ENCODE measurements around the gene CHST12.

- TF ChIP-seq, protein P1, sequence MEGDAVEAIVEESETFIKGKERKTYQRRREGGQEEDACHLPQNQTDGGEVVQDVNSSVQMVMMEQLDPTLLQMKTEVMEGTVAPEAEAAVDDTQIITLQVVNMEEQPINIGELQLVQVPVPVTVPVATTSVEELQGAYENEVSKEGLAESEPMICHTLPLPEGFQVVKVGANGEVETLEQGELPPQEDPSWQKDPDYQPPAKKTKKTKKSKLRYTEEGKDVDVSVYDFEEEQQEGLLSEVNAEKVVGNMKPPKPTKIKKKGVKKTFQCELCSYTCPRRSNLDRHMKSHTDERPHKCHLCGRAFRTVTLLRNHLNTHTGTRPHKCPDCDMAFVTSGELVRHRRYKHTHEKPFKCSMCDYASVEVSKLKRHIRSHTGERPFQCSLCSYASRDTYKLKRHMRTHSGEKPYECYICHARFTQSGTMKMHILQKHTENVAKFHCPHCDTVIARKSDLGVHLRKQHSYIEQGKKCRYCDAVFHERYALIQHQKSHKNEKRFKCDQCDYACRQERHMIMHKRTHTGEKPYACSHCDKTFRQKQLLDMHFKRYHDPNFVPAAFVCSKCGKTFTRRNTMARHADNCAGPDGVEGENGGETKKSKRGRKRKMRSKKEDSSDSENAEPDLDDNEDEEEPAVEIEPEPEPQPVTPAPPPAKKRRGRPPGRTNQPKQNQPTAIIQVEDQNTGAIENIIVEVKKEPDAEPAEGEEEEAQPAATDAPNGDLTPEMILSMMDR (IDR thresholded peaks at IDR 0.05; ENCODE audit: low read depth, low read length): no peak
- no peak for TF ChIP-seq POLR2A (IDR thresholded peaks at IDR 0.05; ENCODE audit: extremely low read depth, insufficient read length)
- TF ChIP-seq, protein P2, sequence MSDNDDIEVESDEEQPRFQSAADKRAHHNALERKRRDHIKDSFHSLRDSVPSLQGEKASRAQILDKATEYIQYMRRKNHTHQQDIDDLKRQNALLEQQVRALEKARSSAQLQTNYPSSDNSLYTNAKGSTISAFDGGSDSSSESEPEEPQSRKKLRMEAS (IDR thresholded peaks at IDR 0.05; ENCODE audit: low read depth, low read length): no peak
Measured at GRCh38 chr7:2379821-2380450, 23.5 kb upstream of the CHST12 start.
